HG03066 (cell line): ENCODE results near the gene TPX2.

ENCODE experiments used
- ATAC-seq: cut with Tn5 transposase; IDR thresholded peaks from one replicate; pipeline ENCODE4 v1.9.1; 2021; ENCODE audit warnings: low read depth; ENCODE audit not compliant: unreplicated experiment

Gene TPX2

GRCh38 chr20:31845300-31845863 is 106.3 kb downstream of the TPX2 start, which contains the start of gene FOXS1:
Gene FOXS1 (minus strand): TSS chr20:31845604. CDS start chr20:31845542, 62 bp downstream.
- ATAC-seq, result no peak

GRCh38 chr20:31846793-31847138 is 107.7 kb downstream of the TPX2 start:
- ATAC-seq, result no peak

GRCh38 chr20:31848088-31848999 is 109.3 kb downstream of the TPX2 start:
- no peak for ATAC-seq

- ATAC-seq, result no peak
Measured at GRCh38 chr20:31849306-31849930, 110.3 kb downstream of the TPX2 start.
